IPS-18c (cell line): Measurements from ENCODE around the gene FAF1.
"Not testable (repeated sequence)": the region's sequence is repeated elsewhere in the genome, so short reads cannot be mapped to it uniquely, and the experiment has no call there.

ENCODE experiments used
- H3K4me3 ChIP-seq: 2 replicates; pipeline ENCODE4 v1.7.0; 2013; ENCODE audit warnings: low read depth, mild to moderate bottlenecking, low read length, moderate library complexity; ENCODE audit not compliant: insufficient read depth
- H3K9me3 ChIP-seq: one replicate; pipeline ENCODE4 v1.6.1; 2013; ENCODE audit warnings: mild to moderate bottlenecking, low read length, moderate library complexity; ENCODE audit not compliant: control insufficient read depth, insufficient read depth

Gene FAF1

DNA sequence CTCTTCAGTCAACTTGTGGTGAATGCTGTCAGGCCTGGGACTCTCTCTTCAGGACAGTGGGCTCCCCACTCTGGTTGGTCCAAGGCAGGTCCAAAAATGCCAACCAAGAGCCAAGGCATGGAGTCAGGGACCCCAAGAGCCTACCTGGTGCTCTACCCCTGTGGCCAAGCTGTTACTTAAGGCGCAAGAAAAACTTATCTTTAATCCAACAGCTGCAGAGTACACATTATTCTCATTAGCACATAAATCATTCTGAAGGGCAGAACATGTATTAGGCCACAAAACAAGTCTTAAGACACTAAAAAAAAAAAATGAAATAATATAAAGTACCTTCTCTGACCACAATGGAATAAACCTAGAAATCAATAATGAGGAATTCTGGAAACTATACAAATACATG lies 65.7 kb downstream of the FAF1 start:
- peaks cover 5% of the 10 kb centered on the region for H3K9me3 ChIP-seq
- H3K4me3 ChIP-seq = no peak overlapping the region

DNA sequence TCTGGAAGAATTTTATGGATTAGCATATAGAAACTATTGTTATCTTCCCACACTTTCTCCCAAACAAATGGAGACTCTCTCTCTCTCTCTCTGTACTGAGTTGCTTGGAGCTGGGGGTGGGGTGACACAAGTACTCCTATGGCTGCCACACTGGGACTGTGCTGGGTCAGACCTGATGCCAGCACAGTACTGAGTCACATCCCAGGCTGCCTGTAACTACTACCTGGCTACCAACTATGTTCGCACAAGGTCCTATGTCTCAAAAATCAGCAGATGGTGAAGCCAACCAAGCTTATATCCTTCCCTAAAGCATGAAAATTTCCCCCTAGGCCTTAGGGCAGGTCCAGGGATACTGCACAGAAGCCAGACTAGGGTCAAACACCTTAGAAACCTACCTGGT lies 66.6 kb downstream of the FAF1 start:
- H3K4me3 ChIP-seq = no peak overlapping the region
- H3K9me3 ChIP-seq = peaks cover 5% of the 10 kb centered on the region

DNA sequence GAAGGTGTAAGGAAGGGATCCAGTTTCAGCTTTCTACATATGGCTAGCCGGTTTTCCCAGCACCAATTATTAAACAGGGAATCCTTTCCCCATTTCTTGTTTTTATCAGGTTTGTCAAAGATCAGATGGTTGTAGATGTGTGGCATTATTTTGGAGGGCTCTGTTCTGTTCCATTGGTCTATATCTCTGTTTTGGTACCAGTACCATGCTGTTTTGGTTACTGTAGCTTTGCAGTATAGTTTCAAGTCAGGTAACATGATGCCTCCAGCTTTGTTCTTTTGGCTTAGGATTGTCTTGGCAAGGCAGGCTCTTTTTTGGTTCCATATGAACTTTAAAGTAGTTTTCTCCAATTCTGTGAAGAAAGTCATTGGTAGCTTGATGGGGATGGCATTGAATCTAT lies 72.5 kb downstream of the FAF1 start:
- H3K9me3 ChIP-seq = not testable (repeated sequence)

DNA sequence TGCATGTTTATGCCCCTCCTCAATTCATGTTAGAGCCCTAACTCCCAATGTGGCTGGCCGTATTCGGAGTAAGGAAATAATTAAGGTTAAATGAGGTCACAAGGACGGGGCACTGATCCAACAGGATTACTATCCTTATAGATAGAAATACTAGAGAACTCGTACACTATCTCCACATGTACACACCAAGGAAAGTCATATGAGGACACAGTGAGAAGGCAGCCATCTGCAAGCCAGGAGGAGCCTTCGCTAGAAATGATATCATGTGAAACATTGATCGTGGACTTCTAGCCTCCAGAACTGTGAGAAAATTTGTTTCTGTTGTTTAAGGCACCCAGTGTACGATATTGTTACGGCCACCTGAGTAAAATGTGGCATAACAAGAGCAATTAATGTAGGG lies 79.7 kb downstream of the FAF1 start:
- H3K9me3 ChIP-seq = no peaks in the 10 kb centered on the region
- H3K4me3 ChIP-seq = no peak overlapping the region

More for the DNA sequence above, 72.5 kb downstream of the FAF1 start:
- not testable (repeated sequence) for H3K4me3 ChIP-seq

DNA sequence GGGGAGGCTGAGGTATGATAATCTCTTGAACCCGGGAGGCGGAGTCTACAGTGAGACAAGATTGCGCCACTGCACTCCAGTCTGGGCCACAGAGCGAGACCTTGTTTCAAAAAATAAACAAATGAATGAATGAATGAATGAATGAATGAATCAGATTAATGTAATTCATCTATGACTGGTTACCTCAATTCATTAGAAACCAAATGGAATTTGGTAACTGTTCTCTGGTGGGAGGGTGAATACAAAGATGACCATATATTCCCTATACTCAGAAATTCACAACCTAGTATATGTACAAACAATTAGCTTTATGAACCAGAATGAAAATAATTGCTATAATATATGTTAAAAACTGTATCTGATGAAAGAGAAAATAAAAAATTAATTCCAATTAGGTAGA lies 80.9 kb downstream of the FAF1 start:
- Histone ChIP-seq H3K9me3 (no peaks in the 10 kb centered on the region), H3K4me3 (no peak overlapping the region)

DNA sequence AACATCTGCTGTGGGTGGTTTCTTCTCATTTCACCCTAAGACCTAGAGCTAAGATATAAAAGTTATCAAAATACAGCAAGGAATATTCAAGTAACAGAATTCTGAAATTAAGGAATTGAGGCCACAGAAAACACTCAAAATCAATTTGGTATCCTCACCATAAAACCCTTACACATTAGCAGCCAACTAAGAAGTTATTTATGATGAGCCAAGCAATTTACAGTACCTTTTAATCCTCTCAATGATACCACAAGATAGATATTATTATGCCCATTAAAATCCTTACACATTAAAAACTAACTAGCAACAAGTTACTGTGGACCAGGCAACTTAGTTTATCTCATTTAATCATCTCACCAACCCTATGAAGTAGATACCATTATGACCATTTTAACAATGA lies 81.6 kb downstream of the FAF1 start:
- H3K9me3 ChIP-seq = no peaks in the 10 kb centered on the region
- no peak overlapping the region for H3K4me3 ChIP-seq

DNA sequence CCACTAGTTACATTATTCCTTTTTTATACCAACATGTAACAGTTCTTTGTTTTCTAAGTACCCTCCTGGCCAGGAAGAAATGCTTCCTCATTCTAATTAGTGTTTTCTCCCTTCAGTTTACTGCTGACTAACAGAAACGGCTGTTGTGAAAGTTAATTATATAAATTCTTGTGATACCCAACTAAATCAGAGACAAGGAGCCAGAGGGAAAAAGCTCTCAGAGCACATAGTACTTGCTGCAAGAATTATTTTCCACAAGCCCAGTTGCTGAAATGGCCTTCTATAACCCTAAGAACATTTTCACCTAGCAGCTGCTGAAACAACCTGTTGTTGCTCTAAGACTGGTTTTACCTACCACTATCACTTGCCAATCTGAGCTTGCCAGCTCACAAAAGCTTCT lies 82.4 kb downstream of the FAF1 start:
- Histone ChIP-seq H3K4me3 (no peak overlapping the region), H3K9me3 (no peaks in the 10 kb centered on the region)

DNA sequence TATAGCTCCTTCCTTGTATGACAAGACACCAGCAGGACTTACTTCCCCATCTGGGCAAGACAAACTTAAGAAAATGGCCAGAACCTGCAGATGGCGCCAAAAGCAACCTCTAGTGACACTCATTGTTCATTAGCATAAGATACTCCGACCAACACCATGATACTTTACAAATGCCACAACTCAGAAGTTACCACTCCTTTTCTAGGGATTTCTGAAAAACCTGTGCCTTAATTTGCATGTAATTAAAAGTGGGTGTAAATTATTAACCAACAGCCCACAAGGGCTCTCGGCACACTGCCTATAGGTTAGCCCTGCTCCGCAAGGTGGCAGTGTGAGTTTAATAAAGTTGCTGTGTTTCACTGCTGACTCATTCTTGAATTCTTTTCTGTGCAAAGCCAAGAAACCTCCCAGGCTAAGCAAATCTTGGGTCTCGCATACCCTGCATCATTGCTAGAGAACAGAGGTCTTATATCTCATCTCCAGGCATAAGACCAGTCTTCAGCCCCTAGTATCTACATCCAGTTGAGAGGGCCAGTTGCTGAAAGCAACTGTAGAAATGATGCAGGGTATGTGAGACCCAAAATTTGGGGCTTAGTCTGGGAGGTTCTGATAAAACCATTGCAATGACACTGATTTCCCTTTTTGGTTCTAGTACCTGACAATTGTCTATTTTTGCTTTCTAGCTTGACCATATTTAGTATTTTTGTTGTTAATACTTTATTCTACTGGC lies 86.4 kb downstream of the FAF1 start:
- Histone ChIP-seq H3K4me3 (peak overlapping the region; percentile 32; the same call in 1 of the 2 replicates), H3K9me3 (no peaks in the 10 kb centered on the region)

DNA sequence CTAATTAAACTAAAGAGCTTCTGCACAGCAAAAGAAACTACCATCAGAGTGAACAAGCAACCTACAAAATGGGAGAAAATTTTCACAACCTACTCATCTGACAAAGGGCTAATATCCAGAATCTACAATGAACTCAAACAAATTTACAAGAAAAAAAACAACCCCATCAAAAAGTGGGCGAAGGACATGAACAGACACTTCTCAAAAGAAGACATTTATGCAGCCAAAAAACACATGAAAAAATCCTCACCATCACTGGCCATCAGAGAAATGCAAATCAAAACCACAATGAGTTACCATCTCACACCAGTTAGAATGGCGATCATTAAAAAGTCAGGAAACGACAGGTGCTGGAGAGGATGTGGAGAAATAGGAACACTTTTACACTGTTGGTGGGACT lies 95.2 kb downstream of the FAF1 start:
- not testable (repeated sequence) for H3K9me3 ChIP-seq, H3K4me3 ChIP-seq

DNA sequence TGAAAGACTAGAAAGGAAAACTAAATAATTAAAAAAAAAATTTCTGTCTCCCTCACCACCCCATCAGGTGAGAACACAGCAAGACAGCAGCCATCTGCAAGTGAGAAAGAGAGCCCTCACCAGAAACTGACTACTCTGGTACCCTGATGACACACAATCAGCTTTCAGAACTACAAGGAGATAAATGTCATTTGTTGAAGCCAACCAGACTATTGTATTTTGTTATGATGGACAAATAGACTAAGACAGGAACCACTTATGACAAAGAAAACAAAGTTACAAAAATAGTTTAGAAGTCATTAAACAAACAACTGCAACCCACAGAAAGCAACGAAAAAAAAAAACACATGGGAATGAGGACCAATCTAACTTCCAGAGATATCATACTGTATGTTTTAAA lies 98.3 kb downstream of the FAF1 start:
- Histone ChIP-seq H3K4me3 (no peak overlapping the region), H3K9me3 (no peaks in the 10 kb centered on the region)

DNA sequence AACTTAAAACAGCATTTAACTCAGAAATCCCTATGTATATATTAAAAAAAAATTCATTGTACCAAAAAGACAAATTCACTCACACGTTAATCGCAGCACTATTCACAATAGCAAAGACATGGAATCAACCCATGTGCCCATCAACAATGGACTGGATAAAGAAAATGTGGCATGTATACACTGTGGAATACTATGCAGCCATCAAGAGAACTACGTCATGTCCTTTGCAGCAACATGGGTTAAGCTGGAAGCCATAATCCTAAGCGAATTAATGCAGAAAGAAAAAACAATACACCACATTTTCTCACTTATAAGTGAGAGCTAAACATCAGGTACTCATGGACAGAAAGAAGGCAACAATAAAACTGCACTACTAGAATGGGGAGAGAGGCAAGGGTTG lies 99.4 kb downstream of the FAF1 start:
- H3K9me3 ChIP-seq = no peaks in the 10 kb centered on the region
- H3K4me3 ChIP-seq = no peak overlapping the region

DNA sequence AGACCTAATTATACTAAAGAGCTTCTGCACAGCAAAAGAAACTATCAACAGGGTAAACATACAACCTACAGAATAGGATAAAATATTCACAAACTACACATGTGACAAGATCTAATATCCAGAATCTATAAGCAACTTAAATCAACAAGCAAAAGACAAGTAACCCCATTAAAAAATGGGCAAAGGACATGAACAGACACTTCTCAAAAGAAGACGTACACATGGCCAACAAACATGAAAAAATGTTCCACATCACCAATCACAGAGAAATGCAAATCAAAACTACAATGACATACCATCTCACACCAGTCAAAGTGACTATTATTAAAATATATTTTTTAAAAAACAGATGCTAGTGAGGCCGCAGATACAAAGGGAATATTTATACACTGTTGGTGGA lies 99.8 kb downstream of the FAF1 start:
- no peaks in the 10 kb centered on the region for H3K9me3 ChIP-seq
- no peak overlapping the region for H3K4me3 ChIP-seq

DNA sequence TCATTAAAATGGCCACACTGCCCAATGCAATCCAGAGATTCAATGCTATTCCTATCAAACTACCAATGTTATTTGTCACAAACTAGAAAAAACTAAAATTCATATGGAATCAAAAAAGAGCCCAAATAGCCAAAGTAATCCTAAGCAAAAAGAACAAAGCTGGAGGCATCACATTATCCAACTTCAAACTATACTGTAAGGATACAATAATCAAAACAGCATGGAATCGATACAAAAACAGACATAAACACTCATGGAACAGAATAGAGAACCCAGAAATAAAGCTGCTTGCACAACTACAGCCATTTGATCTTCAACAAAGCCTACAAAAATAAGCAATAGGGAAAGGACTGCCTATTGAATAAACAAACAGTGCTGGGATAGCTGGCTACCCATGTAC lies 100.4 kb downstream of the FAF1 start:
- no peaks in the 10 kb centered on the region for H3K9me3 ChIP-seq
- no peak overlapping the region for H3K4me3 ChIP-seq

DNA sequence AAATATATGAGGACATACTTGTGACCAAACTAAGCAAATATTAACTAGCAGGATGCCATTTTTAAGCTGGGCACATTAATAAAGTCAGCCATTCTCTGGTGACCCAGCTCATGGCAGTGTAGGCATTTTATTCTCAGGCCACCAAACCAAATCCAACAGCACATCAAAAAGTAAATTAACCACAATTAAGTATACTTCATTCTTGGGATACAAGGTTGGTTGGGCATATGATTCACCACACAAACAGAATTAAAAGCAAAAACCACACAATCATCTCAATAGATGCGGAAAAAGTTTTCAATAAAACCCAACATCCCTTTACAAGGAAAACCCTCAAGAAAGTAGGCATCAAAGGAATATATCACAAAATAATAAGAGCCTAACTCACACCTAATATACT lies 101.3 kb downstream of the FAF1 start:
- no peak overlapping the region for H3K4me3 ChIP-seq
- H3K9me3 ChIP-seq = no peaks in the 10 kb centered on the region

DNA sequence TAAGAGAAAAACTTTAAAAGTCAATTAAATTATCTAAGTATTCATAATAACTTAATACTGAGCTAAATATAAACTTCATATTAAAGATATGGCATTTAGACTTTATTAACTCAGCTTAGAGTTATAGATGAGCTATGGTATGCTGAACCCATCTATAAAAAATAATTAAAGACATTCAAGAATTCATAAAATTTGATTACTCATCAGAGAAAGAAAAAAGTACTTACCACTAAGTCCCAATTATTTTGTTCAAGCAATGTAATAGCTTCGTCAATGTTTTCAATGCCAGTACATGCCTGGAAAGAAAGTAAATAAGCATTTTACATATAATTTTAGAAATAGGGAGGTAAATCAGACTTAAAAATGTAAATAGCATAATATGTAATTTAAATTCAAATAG lies 102.4 kb downstream of the FAF1 start:
- Histone ChIP-seq H3K9me3 (no peaks in the 10 kb centered on the region), H3K4me3 (no peak overlapping the region)

DNA sequence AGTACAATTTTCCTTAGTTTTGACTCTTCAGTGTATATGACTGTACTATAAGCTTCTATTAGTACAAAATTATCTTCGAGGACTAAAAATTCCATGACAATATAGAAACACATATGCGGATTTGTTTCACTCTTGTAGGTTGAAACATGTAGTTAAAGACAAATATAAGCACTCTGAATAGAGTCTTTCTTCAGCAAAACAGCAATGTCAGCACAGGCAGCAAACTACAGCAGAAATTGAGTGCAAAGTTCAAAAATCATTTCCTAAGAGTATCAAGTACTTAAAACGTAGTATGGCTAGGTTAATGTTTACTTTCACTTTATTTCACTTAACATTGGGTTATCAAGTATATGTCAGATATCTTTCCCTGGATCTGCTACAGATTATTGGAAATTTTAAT lies 106.7 kb downstream of the FAF1 start:
- H3K9me3 ChIP-seq = no peaks in the 10 kb centered on the region
- H3K4me3 ChIP-seq = no peak overlapping the region

DNA sequence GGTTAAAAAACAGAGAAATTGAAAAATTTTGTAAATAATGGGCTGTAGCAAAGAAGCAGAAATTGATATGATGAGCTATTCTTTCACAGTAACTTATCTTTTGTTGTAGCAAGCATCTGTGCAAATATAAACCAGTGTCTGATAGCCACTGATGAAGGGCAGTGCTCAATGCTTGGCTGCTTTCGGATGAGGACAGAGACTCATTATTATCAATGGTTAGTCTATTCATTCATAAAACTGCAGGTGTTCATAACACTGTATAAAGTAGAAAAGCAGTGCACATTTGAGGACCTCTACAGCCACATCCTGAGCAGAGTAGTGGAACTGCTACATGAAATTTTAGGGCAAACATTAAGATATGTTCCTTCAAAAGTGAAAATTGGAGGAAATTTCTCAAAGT lies 107.2 kb downstream of the FAF1 start:
- no peaks in the 10 kb centered on the region for H3K9me3 ChIP-seq
- no peak overlapping the region for H3K4me3 ChIP-seq

DNA sequence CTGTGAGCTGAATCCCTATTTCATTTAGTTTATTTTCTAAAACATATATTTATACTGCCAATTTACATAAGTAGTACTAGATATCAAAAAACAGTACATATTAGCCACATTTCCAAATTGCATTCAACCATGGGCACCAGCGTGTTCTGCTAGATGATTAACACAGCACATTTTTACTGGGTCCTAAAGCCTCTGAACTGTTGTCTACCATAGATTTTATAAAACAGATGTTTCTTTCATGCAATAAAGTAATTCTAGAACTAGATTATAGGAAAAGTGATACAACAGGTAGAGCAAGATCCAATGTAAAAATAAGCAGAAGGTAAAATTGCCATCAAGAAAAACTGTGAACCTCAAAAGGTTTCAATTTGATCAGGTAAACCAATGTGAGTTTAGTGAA lies 108.6 kb downstream of the FAF1 start:
- H3K9me3 ChIP-seq = no peaks in the 10 kb centered on the region
- H3K4me3 ChIP-seq = no peak overlapping the region

DNA sequence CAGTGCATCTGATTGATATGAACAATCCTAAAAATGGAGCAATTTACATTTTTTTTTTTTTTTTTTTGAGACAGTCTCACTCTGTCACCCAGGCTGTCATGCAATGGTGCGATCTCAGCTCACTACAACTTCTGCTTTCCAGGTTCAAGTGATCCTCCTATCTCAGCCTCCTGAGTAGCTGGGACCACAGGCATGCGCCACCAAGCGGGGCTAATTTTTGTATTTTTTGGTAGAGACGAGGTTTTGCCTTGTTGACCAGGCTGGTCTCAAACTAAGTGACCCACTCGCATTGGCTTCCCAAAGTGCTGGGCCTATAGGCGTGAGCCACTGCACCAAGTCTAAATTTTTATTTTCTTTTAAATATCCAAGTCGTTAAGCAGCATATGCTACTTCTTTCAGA lies 109.0 kb downstream of the FAF1 start:
- no peak overlapping the region for H3K4me3 ChIP-seq
- no peaks in the 10 kb centered on the region for H3K9me3 ChIP-seq
